Nephron progenitor cell (in vitro differentiated cells): Measurements from ENCODE around the gene CHD2.
A peak's percentile ranks its signal among the peaks of the same experiment; 100 is the strongest.

Source experiments
- DNase-seq: peaks from one replicate; pipeline ENCODE4 v3.0.0; 2021
- H3K27ac Mint-ChIP-seq: 2 replicates; pipeline ENCODE4 v1.8.0; 2021; ENCODE audit warnings: mild to moderate bottlenecking, moderate library complexity, mixed read lengths
- H3K27me3 Mint-ChIP-seq: 2 replicates; pipeline ENCODE4 v1.8.0; 2021; ENCODE audit warnings: mild to moderate bottlenecking, low read depth, mixed read lengths; ENCODE audit not compliant: poor library complexity
- H3K36me3 Mint-ChIP-seq: 2 replicates; pipeline ENCODE4 v1.8.0; 2021; ENCODE audit warnings: low read depth, mixed read lengths
- H3K4me1 Mint-ChIP-seq: 2 replicates; pipeline ENCODE4 v1.8.0; 2021; ENCODE audit warnings: mixed read lengths
- H3K4me3 Mint-ChIP-seq: 2 replicates; pipeline ENCODE4 v1.8.0; 2021; ENCODE audit warnings: mild to moderate bottlenecking, moderate library complexity, mixed read lengths
- H3K9me3 Mint-ChIP-seq: 2 replicates; pipeline ENCODE4 v1.8.0; 2021; ENCODE audit warnings: mild to moderate bottlenecking, moderate library complexity, mixed read lengths
- CTCF ChIP-seq: fragments of 200-600 bp; sonication (generic); IDR thresholded peaks from 2 replicates; pipeline ENCODE4 v1.5.0; 2021; ENCODE audit warnings: antibody characterized with exemption

CHD2 gene

GRCh38 chr15:92934716-92935115 is 34.6 kb downstream of the CHD2 start:
- no peaks in the 10 kb centered on the region for H3K27me3 Mint-ChIP-seq
- H3K4me3 Mint-ChIP-seq: no peak overlapping the region
- peak overlapping the region; percentile 89 for H3K27ac Mint-ChIP-seq
- no peak for DNase-seq
- no peak for TF ChIP-seq CTCF
- no peaks in the 10 kb centered on the region for H3K9me3 Mint-ChIP-seq
- H3K36me3 Mint-ChIP-seq: peaks cover 91% of the 10 kb centered on the region
- H3K4me1 Mint-ChIP-seq: peaks cover 20% of the 10 kb centered on the region

GRCh38 chr15:92936138-92936537 is 36.0 kb downstream of the CHD2 start:
- no peaks in the 10 kb centered on the region for H3K9me3 Mint-ChIP-seq
- H3K36me3 Mint-ChIP-seq: peaks cover 85% of the 10 kb centered on the region
- DNase-seq: no peak
- peak overlapping the region; percentile 89 for H3K27ac Mint-ChIP-seq
- H3K4me1 Mint-ChIP-seq: peaks cover 7% of the 10 kb centered on the region
- H3K27me3 Mint-ChIP-seq: no peaks in the 10 kb centered on the region
- TF ChIP-seq CTCF: no peak
- no peak overlapping the region for H3K4me3 Mint-ChIP-seq

GRCh38 chr15:92936693-92937092 is 36.6 kb downstream of the CHD2 start:
- H3K36me3 Mint-ChIP-seq: peaks cover 87% of the 10 kb centered on the region
- TF ChIP-seq CTCF: no peak
- no peaks in the 10 kb centered on the region for H3K9me3 Mint-ChIP-seq
- no peak for DNase-seq
- H3K27ac Mint-ChIP-seq: peak overlapping the region; percentile 54
- H3K4me1 Mint-ChIP-seq: peaks cover 7% of the 10 kb centered on the region
- no peaks in the 10 kb centered on the region for H3K27me3 Mint-ChIP-seq
- H3K4me3 Mint-ChIP-seq: no peak overlapping the region

- peaks cover 7% of the 10 kb centered on the region for H3K4me1 Mint-ChIP-seq
Observed at GRCh38 chr15:92937901-92938300, 37.8 kb downstream of the CHD2 start.

GRCh38 chr15:92938387-92938786 is 38.3 kb downstream of the CHD2 start:
- peaks cover 88% of the 10 kb centered on the region for H3K36me3 Mint-ChIP-seq
- H3K27ac Mint-ChIP-seq: peak overlapping the region; percentile 32
- TF ChIP-seq CTCF: peak; percentile 32

More at GRCh38 chr15:92937901-92938300, 37.8 kb downstream of the CHD2 start:
- no peak overlapping the region for H3K4me3 Mint-ChIP-seq
- no peaks in the 10 kb centered on the region for H3K9me3 Mint-ChIP-seq
- DNase-seq: no peak
- peak overlapping the region; percentile 34 for H3K27ac Mint-ChIP-seq
- peaks cover 88% of the 10 kb centered on the region for H3K36me3 Mint-ChIP-seq
- TF ChIP-seq CTCF: no peak
- no peaks in the 10 kb centered on the region for H3K27me3 Mint-ChIP-seq

GRCh38 chr15:92941668-92942067 is 41.5 kb downstream of the CHD2 start:
- Mint-ChIP-seq H3K4me3 (no peak overlapping the region), H3K27me3 (no peaks in the 10 kb centered on the region), H3K4me1 (no peaks in the 10 kb centered on the region), H3K9me3 (peaks cover 16% of the 10 kb centered on the region), H3K27ac (no peak overlapping the region), H3K36me3 (peaks cover 90% of the 10 kb centered on the region)
- DNase-seq: no peak
- TF ChIP-seq CTCF: no peak

More at GRCh38 chr15:92938387-92938786, 38.3 kb downstream of the CHD2 start:
- no peaks in the 10 kb centered on the region for H3K9me3 Mint-ChIP-seq
- no peaks in the 10 kb centered on the region for H3K27me3 Mint-ChIP-seq
- no peak for DNase-seq
- H3K4me3 Mint-ChIP-seq: no peak overlapping the region
- H3K4me1 Mint-ChIP-seq: peaks cover 7% of the 10 kb centered on the region
